GM21367 (cell line): ENCODE measurements around the gene FBP2.
"Not testable (repeated sequence)": the region's sequence is repeated elsewhere in the genome, so short reads cannot be mapped to it uniquely, and the experiment has no call there.

ENCODE experiments used
- ATAC-seq: cut with Tn5 transposase; IDR thresholded peaks from one replicate; pipeline ENCODE4 v1.9.1; 2021; ENCODE audit not compliant: unreplicated experiment

Gene FBP2

GRCh38 chr9:94606646-94607422 lies 13.2 kb upstream of the FBP2 start:
- no peak for ATAC-seq

GRCh38 chr9:94603259-94604160 lies 9.9 kb upstream of the FBP2 start:
- ATAC-seq = no peak

- no peak for ATAC-seq
Observed at GRCh38 chr9:94602666-94603065, 9.0 kb upstream of the FBP2 start.

DNA sequence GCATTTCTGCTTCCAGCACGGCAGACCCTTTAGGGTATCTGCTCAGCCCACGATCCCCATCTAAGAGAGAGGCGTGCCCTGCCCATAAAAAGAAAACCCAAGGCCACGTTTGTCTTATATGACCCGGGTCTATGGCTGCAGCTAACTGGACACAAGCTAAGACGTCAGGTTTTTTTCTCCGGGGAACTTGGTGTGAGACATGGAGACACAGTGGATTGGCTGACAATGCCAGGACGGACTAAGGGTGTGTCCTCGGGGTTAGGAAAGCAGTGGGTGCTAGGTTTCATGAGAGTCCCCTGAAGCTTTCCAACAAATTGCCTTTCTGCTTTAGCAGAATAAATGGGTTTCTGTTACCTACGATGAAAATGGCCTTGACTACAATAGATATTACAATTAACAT lies 7.1 kb upstream of the FBP2 start:
- no peak for ATAC-seq

GRCh38 chr9:94600258-94600657 lies 6.6 kb upstream of the FBP2 start:
- no peak for ATAC-seq

DNA sequence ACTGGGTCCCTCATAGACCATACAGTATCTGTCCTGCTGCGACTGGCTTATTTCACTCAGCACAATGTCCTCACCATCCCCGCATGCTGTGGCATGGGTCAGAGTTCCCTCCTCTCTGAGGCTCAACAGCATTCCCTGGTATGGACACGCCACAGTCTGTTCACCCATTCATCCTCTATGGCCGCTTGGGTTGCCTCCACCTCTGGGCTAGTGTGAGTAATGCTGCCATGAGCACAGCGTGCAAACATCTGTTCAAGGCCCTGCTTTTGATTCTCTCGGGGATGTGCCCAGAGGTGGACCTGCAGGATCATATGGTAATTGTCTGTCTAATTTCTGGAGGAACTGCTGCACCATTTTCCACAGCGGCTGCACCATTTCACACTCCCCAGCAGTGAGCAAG lies 5.5 kb upstream of the FBP2 start:
- no peak for ATAC-seq

- not testable (repeated sequence) for ATAC-seq
Observed at GRCh38 chr9:94592683-94593082, 941 bp downstream of the FBP2 start.

- no peak for ATAC-seq
Observed at GRCh38 chr9:94591876-94592275, 1.7 kb downstream of the FBP2 start.

GRCh38 chr9:94591046-94591545 lies 2.5 kb downstream of the FBP2 start:
- not testable (repeated sequence) for ATAC-seq

GRCh38 chr9:94588681-94589080 lies 4.9 kb downstream of the FBP2 start:
- no peak for ATAC-seq

GRCh38 chr9:94586814-94587213 lies 6.8 kb downstream of the FBP2 start:
- no peak for ATAC-seq

- ATAC-seq = no peak
Observed at GRCh38 chr9:94586316-94586715, 7.3 kb downstream of the FBP2 start.

DNA sequence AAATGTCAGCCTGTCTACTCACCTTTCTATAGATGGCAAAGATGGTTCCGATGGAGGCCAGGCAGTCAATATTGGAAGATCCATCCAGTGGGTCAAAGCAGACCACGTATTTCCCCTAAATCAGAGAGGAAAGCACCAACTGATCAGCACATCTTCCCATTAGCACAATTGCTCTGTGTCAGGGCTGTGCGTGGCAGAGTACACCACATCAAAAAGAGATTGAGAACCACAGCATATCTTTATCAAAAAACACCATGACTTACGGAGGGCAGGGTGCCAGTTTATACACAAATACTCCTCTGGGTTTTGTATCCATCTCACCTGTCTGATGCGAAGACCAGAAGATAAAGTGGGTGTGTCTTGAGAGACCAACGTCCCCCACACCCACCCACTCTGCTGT lies 9.1 kb downstream of the FBP2 start:
- ATAC-seq = no peak

DNA sequence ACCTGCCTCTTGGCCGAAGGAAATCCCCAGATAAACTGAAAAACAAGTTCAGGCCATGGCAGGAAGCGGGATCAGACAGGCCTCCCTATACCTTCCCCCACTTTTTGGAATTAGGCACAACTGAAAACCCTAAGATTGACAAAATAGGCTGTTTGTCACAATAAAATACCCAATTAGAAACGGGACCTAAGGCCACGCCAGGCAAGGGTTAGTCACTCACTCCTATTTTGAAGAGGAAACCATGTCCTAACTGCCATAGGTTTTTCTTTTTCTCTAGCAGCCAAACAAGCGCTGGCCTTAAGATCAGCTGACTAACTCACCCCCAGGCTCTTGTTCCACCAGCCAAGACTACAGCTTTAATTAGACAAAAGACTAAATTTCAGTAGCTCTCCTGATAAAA lies 11.9 kb downstream of the FBP2 start:
- ATAC-seq = no peak

DNA sequence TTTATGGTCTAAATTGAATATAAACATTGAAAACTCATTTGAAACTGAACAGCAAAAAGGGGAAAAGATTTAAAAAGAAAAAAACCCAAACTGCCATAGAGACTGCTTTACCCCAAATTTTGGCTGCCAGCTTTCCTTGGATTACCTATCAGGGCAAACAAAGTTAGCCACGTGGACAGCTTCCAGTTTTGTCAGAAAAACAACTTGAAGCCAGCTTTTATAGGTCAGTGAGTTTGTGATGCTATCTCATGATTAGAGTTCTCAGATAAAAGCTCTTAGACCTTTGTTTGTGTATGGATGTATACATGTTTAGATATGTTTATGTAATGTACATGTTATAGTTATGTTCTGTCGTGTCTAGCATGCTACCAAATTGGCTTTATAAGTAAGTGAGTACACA lies 16.1 kb downstream of the FBP2 start:
- no peak for ATAC-seq

- ATAC-seq = no peak
Observed at GRCh38 chr9:94577036-94577435, 16.6 kb downstream of the FBP2 start.

- no peak for ATAC-seq
Observed at GRCh38 chr9:94576131-94576530, 17.5 kb downstream of the FBP2 start.

DNA sequence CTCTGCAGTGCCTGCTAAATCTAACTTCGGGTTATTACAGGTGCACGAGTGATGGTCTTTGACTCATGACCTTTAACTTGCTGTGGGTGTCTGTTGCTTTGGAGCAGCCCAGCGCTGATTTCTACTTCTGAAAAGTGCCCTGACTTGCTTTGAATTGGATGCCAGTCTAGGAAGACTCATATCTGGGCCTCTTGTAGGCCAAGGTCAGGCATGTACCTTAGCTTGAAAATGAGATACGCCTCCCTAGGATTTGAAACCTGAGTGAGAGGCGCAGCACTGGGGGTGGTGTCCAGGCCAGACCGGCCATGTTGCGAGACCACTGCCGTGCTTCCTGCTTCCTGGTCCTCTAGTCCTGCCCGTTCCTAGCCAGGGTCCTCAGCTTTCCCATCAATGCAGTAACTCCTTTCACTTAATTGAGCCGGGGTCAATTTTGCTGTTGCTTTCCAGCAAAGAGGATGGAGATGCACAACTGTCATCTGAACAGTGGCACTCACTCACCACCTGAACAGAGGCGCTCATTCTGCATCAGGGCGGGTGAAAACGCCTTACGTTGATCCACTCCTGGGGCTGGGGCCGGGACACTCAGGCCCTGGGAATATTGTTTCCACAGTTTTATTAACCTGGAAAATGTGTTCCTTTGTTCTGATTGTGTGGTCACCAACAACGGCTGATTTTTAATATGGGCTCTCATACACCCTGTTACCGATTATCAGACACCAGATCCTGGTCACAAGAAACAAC lies 24.5 kb downstream of the FBP2 start:
- ATAC-seq = no peak

GRCh38 chr9:94568250-94568889 lies 25.3 kb downstream of the FBP2 start:
- ATAC-seq = no peak

- no peak for ATAC-seq
Observed at GRCh38 chr9:94567271-94567670, 26.4 kb downstream of the FBP2 start.

GRCh38 chr9:94566550-94566949 lies 27.1 kb downstream of the FBP2 start:
- no peak for ATAC-seq
